TTC549 (cell line): ENCODE measurements around the gene PLPP7.

Experiments
- FAIRE-seq: peaks from 2 replicates; lab custom pipeline; 2012; peaks lifted over from hg19 to GRCh38; lab: Jason Lieb, UNC

The PLPP7 gene

DNA sequence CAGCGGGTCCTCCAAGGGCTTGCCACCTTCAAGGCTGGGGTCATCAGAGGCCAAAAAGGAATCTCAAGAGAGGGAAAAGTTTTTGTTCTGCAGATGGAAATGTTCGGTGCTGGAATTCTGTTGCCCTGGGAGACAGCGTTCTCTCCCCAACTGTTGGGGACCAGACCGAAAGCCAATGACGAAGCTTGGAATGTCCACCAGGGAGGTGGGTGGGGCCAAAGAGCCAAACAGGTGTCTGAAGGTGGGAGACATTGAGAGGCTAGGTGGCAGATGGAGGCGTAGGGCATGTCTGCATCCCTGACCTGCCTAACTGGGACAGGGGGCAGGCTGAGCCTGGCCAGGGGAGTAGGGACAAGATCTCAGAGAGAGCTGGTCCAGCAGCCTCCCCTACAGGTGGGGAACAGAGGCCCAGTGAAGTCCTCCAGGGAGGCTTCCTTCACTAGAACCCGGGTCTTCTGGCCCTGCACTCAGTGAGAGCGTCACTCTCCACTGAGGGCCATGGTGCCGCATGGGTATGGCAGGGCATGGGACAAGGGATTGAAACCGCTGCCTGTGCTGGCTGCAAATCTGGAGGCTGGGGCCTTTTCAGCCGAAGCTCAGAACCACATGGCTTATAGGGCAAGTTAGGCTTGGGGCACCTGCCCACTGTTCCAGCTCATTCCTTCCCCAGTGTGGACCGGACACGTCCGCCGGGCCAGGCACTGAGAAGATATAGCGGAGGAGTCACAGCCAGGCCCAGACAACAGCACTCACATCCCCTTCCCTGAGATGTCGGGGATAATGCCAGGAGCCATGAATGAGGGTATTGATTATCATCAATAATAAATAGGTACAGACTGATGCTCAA is 8.2 kb upstream of the PLPP7 start:
- no peak for FAIRE-seq

DNA sequence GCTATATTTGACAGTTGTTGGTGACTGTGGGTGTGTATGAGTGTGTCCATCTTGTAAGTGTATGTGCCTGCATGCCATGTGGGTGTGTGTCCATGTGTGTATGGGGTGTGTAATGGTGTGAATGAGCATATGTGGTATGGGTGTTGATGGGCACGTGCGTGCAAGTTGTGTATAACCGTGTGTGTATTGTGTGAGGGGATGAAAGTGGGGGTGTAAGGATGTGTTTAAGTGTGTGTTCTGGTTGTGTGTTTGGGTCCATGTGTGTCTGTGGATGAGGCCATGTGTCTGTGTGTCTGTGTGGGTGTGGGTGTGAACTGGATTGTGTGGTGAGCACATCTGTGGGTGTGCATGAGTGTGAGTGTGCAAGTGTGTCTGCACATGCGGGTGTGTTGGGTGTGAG is 7.3 kb upstream of the PLPP7 start:
- no peak for FAIRE-seq

DNA sequence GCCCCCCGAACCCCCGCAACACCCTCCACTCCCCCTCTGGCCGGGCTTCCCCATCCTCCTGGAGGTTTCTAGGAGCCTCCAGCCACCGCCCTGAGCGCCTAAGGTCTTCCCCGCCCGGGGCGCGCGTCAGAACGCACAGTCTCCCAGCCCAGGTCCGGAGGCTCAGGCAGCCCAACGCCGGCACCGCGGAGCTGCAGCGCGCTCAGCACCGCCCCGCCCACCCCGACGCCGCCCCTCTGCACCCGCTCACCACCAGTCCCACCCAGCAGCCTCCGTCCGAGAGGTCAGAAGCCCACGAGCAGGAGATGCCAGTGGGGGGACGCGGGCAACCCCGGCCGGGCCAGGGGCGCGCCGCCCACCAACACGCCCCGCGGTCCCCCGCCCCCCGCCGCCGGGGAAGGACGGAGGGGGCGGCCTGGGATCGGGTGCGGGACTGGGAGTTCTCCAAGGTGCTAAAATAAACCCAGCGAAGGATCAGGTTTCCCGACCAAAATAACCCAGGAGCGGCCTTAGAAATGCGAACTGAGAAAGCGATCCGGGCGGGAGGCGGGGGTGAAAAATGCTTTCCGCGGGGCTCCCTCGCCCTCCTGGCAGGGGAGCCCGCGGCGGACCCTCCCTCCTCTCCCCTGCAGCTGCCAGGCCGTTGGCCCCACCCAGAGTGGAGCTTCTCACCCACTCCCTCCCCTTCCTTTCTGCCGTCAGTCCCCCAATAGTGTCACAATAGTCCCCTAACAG is 6.7 kb upstream of the PLPP7 start:
- FAIRE-seq = no peak

DNA sequence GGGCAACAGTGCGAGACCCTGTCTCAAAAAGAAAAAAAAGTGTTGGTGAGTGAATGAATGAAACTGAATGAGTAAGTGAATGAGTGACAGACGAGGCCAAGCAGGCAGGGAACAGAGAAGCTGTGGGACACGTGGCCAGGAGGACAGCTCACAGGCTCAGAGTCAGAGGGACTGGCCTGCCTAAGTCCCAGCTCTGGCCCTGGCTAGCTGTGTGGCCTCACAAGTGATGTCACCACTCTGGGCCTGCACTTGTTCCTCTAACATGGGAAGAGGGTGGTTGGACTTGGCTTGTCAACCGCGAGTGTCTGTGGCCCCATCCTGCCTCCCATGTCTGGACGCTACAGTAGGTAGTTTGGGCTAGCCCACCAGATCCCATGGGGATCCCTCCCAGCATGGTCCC is 4.7 kb upstream of the PLPP7 start:
- FAIRE-seq = no peak

DNA sequence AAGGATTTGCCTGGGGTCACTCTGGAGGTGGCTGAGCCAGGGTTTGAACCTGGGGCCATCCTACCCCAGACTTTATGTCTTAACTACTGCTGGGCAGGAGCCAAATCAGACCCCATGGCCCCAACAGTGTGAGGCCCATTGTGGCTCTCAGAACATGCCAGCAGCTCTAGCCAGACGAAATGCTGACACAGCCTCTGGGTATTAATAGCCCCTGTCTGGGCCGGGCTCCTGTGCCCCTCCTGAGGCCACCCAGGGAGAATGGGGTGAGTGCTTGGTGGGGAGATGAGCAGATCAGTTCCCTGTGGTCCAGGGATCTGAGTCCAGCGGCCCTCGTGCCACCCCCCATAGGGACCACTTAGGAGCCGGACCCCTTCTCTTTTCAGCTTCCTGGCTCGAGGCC is 2.2 kb upstream of the PLPP7 start:
- no peak for FAIRE-seq

DNA sequence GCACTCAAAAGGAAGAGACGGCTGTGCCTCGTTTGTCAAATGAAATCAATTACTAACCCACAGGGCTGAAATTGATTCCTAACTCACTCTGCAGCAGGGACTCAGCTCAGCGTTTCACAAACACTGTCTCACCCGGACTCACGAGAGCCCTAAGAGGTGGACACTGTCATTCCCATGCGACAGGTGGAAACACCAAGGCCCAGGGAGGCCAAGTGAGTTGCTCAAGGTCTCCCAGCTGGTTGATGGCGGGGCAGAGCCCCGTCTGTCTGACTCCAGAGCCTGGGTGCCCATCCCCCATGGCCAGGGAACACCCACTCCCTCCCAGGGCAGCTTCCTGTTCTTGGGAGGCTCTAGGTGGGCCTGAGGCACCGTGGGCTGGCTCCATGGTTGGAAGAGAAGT is 1.3 kb upstream of the PLPP7 start:
- no peak for FAIRE-seq

DNA sequence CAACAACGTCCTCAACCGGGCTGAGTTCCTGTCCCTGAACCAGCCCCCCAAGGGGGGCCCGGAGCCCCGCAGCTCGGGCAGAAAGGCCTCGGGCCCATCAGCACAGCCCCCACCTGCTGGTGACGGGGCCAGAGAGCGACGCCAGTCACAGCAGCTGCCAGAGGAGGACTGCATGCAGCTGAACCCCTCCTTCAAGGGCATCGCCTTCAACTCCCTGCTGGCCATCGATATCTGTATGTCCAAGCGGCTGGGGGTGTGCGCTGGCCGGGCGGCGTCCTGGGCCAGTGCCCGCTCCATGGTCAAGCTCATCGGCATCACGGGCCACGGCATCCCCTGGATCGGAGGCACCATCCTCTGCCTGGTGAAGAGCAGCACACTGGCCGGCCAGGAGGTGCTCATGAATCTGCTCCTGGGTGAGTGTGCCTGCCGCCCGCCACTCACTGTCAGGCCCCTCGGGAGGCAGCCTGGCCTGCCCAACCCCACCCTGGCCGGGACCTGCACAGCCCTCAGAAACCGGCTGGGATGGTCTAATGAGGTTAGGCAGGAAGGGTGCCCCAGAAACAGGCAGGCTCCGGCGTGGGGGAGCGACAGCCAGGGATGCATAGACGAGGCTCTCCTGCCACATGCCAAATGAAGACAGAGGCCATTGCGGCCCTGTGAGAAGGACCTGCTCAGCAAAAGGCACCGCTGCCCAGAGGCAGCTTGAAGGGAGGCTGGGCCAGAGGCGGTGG is 678 bp downstream of the PLPP7 start:
- FAIRE-seq = no peak

DNA sequence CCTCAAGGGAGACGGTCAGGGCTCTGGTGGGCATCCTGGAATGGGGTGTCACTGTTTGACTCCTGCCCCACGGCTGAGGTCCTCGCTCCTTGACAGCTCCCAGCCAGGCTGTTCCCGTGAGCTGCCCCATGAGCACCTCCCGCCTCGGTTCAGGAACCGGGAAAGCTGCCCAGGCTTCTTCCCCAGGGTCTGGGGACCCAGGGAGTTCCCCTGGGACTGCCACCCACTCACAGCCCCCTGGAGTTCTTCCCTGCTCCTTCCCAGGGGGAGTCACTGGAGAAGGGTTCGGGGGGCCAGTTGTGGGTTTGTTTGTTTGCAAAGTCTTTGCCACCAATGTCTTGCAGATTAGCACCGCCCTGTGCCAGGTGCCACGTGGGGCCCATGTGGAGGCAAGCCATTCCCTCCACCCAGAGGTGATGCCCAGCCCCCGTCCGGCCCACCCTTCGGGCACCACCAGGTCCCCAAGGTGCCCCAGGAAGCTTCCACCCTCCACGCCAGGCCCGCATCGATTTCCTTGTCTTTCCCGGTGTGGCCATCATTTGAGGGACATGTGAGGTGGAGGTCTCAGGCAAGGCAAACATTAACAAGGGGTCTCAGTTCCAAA is 1.3 kb downstream of the PLPP7 start:
- no peak for FAIRE-seq

DNA sequence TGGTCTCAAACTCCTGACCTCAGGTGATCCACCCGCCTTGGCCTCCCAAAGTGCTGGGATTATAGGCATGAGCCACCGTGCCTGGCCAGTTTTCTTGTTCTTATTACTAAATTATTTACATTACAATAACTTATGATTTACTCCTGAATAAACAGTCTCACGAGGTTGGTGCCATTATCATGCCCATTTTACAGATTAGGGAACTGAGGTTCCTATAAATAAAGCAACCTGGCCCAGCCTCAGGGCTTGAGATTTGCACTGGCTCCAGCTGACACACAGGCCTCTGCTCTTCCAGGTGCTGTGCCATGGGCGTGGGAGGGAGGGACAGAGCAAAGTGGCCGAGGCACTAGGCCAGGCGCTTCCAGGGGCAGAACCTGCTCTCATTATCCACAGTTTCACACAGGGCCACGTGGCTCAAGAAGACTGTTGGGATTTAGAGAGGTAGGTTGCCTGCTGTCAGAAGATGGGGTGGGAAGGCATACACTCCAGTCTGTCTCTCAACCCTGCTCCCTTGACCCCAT is 2.3 kb downstream of the PLPP7 start:
- FAIRE-seq = no peak

DNA sequence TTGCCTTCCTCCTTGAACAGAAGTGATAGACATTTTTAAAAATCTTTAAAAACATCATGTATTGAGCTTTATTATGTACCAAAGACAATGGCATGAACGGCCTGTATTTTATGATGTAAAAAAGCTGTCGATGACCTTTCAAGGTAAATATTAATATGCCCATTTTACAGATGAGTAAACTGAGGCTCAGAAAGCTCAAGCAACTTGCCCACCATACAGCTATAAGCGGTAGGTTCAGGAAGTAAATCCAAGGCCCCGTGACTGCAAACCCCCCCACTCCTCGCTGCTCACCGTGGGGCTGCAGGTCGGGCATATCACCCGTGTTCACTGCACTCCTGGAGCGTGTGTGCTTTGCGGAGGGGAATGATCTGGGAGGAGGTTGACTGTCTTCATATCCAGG is 3.4 kb downstream of the PLPP7 start:
- no peak for FAIRE-seq

DNA sequence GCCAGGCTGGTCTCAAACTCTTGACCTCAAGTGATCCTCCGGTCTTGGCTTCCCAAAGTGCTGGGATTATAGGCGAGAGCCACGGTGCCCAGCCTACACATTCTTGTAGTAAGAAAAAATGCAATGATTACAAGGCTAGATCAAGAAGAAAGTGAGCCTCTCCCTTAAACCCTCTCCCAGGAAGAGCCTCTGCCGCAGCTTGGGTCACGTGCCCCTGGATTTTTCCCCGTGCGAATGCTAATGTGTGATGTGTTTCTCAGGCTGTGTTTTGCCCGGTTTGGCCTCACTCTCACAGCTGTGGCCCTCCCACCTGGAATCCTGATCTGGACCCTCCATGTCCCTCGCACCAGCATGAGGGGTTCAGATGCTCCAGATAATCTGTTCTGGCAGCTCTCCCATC is 6.9 kb downstream of the PLPP7 start:
- no peak for FAIRE-seq

DNA sequence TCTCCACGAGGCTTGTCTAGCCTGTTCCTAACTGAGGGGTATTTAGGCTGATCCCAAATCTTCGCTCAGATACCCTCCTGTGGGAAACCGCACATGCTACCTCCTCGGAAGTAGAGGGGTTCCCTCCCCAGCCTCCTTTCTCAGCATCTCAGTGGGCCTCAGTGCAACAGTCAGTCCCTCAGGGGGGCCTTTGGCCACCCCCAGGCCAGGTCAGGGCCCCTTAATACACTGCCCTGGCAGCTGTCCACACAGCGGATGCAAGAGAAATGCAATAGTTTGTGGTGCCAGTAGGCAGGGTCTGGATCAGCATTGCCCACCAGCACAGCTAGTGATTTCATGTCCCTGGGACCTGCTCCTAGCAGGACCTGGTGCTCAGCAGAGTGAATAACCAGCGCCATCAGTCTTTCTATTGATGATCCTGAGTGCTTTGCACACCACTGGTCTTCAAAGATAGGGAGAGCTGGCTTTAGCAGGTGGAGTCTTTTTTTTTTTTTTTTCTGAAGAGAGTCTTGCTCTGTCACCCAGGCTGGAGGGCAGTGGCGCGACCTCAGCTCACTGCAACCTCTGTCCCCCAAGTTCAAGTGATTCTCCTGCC is 7.5 kb downstream of the PLPP7 start:
- FAIRE-seq = no peak

DNA sequence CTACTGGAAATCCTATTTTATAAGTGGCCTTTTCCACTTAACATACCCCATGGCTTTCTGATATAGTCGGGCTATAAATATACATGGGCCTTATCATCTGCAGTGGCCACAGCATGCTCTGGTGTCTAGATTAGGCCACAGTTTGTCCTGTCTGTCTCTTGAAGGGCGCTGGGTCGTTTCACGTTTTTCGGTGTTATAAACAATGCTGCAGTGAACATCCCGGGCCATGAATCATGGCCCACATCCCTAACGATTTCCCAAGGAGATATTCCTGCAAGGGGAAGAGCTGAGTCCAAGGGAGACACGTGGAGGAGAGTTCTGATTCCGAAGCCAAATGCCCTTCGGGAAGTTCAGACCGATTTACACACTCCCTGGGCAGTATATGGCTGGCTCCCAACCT is 8.4 kb downstream of the PLPP7 start:
- no peak for FAIRE-seq

DNA sequence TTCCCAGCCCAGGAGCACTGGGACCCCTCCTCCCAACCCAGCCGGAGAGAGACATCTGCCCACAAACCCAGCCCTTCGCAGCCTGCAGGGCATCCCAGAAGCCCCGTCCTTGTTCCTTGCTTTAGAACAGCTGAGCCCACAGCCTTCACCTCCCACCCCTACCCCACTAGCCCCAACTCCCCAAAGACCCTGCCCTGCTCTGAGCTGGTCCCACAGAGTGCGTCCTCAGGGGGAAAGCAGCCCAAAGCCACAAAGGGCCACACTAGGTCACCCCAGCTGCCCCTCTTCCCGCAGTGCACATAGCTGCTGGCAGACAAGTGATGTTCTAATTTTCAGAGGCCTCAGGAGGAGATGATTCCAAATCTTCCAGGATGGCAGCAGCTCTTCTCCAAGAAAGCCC is 8.8 kb downstream of the PLPP7 start:
- no peak for FAIRE-seq

DNA sequence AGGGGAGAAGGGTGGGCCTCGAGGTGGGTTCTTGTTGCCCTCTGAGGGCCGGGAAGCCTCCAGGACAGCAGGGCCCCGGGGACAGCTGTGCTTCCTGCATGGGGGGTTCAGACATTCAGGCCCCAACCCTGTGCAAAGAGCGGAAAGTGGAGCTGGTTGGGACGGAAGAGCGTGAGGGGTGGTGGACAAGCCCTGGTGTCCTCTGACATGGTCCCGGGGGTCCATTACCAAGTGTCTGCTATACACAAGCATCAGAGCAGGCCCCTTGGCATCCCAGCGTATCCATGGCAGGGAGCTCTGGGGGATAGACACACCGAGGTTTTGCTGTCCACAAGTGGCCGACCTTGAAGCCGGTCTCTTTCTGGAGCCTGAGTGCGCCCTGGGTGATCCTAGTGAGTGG is 9.3 kb downstream of the PLPP7 start:
- no peak for FAIRE-seq

DNA sequence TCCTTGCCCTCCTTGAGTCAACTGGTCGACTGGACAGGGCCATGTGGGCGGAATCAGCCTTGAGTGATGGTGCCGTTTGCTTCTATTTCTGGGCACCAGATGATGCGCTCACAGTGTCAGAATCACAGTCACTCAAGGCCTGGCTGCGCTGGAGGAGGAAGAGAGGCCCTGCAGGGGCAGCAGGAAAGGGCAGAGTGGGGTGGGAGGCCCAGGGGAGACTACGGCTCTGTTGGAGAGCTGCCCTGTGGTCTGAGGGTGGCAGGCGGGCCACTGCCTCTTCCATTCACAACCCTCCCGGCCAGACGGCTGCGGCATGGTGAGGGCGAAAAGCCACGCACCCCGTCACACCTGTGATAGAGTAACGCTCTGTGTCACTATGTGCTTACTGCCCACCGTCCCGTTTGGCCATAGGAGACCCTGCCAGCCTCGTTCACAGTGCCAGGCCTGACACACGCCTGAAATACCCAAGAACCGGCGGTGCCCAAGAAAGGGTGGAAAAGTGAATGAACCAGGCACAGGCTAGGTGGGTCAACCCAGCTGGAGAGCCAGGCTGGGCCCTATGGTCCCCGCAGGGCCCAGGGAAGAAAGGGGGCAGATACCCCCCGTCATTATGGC is 9.9 kb downstream of the PLPP7 start:
- no peak for FAIRE-seq

DNA sequence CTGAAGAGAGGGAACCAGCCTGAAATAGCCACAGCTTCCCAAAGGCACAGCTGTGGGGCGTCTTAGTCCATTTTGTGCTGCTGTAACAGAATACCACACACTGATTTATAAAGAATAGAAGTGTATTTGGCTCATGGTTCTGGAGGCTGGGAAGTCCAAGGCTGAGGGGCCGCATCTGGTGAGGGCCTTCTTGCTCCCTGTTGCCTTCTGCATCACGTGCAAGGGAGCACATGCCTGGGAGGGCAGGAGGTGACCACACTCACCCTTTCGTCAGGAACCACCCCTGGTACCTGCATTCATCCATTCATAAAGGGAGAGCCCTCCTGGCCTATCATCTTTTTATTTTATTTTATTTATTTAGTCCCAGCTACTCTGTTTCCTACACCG is 10.4 kb downstream of the PLPP7 start:
- FAIRE-seq = no peak

DNA sequence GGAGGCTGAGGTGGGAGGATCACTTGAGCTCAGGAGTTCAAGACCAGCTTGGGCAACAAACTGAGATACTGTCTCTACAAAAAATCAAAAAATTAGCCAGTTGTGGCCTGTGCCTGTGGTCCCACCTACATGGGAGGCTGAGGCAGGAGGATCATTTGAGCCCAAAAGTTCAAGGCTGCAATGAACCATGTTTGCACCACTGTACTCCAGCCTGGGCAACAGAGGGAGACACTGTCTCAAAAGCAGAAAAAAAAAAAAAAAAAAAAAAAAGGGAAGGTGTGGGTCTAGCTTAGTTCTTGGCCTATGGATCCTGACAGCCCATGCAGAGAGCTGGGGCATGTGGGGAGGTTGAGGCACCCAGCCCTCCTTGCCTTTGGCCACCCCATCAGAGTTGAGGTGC is 10.9 kb downstream of the PLPP7 start:
- FAIRE-seq = no peak

DNA sequence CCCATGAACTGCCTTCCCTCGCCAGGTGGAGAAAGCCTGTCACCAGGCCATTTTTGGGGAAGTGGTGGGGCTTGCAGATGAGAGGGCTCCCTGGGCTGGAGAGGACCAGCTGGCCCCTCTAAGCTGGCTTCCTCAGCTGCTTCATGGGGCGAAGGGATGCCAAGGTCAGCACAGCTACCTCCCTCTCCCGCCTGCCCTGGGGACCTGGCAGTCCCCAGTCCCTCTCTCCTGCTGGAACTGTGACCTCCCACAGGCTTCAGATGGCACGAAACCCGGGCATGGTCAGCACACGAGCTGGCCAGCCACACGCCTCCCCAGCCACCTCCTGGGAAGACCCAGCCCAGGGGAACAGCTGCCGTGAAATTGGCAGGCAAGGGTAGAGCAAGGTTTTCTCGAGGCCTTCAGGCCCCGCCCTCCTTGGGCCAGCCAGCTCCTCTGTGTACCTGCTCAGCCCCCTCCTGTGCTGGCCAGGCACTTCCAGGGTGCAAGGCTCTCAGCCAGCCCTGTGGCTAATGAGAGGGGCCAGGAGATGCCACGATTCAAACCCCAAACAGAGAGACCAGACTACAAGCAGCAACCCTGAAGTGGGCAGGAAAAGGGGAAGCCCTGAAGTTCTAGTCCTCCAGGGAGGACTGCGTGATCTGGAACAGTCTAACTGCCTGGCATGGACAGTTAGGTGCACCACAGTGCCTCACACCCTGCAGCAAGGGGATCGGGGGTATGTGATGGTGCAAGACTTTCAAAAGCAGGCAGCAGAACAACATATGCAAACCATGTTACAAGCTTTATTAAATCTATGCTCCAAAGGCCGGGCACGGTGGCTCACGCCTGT is 12.9 kb downstream of the PLPP7 start:
- FAIRE-seq = no peak

DNA sequence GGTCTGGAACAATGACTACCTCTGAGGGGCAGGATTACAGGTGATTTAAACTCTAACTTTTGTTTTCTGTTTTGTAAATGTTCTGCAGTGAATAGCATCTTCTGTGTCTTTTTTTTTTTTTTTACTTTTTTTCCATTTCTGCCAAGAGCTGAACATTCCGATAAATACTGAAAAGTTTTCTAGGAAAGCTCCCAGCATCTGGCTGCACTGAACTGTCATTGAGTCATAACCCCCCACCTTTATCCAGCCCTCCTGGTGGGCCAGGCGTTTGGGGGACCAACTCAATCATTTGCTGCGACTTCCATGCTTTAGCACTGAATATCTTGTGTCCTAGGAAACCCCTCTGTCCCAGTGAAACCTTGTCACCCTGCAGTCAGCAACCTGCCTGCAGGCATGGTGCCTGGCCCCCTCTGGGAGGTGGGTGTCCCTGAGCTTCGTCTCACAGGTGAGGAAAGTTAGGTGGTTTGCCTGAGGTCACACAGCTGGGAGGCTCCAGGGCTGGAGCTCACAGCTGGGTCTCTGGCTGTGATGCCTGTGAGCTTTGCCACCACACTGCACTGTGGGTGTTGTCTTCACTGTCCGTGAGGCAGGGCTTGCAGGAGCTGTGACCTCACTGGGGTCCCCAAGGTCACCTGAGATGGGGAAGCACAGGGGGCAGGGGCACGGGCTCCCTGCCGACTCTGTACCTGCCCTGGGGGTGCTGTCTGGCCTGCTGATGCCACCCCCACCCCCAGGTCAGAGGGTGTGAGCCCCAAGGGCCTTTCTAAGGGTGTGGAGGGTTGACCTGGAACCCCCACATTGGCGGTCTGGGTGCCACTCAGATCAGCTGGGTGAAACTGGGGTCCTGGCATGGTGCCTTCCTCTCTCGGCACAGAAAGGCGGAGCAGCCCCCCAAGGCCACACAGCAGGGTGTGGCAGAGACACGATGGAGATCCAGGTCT is 14.1 kb downstream of the PLPP7 start:
- FAIRE-seq = no peak
